ENCODE measurements around the gene MECR. TPM values are rescaled to one million over a fixed set of nuclear protein-coding genes. Genes with fewer than 3 reads are reported as not detected.

The MECR gene
- total and polyA plus RNA-seq, 11 donors = 19.6 to 37.4 (median 33.1) TPM

- Histone ChIP-seq H3K36me3 (peaks cover 11 to 69% (median 58%) of the 10 kb centered on the region in 9 donors), H3K4me3 (no peak overlapping the region), H3K27ac (no peak overlapping the region), H3K9me3 (no peaks in the 10 kb centered on the region), H3K4me1 (peaks cover 0 to 6% (median 0%) of the 10 kb centered on the region in 12 donors), H3K27me3 (no peaks in the 10 kb centered on the region)
- TF ChIP-seq CTCF (IDR thresholded peaks at IDR 0.05) (no peak), POLR2A (IDR thresholded peaks at IDR 0.05) (no peak)
- 57 to 73% (median 64%) methylated on average over 8 of the region's 8 CpGs for WGBS, 4 donors
- intact Hi-C loops (cut with DNase I) = no loop called here
- ATAC-seq (peak; percentile 10 to 66 (median 46)), DNase-seq (no peak)
Measured at GRCh38 chr1:29145739-29146437, 84.8 kb downstream of the MECR start.

- 86 to 98% (median 95%) methylated on average over 2 of the region's 2 CpGs for WGBS, 4 donors
- Histone ChIP-seq H3K4me3 (no peak overlapping the region), H3K4me1 (peaks cover 0 to 6% (median 0%) of the 10 kb centered on the region in 12 donors), H3K27me3 (no peaks in the 10 kb centered on the region), H3K36me3 (peaks cover 7 to 52% (median 41%) of the 10 kb centered on the region in 9 donors), H3K9me3 (no peaks in the 10 kb centered on the region), H3K27ac (no peak overlapping the region)
- DNase-seq (no peak), ATAC-seq (no peak)
- intact Hi-C loops (cut with DNase I) = no loop called here
- TF ChIP-seq POLR2A (IDR thresholded peaks at IDR 0.05) (no peak), CTCF (IDR thresholded peaks at IDR 0.05) (no peak)
Measured at GRCh38 chr1:29144178-29144577, 86.6 kb downstream of the MECR start.

- DNase-seq = no peak
- TF ChIP-seq POLR2A (IDR thresholded peaks at IDR 0.05) (no peak), CTCF (IDR thresholded peaks at IDR 0.05) (no peak)
- 81 to 87% (median 85%) methylated on average over 2 of the region's 2 CpGs for WGBS, 4 donors
- Histone ChIP-seq H3K27ac (no peak overlapping the region), H3K9me3 (no peaks in the 10 kb centered on the region), H3K4me3 (no peak overlapping the region), H3K4me1 (peaks cover 0 to 6% (median 0%) of the 10 kb centered on the region in 12 donors), H3K36me3 (peaks cover 0 to 37% (median 26%) of the 10 kb centered on the region in 9 donors), H3K27me3 (no peaks in the 10 kb centered on the region)
- intact Hi-C loops (cut with DNase I) = no loop called here
- ATAC-seq = no peak
Measured at GRCh38 chr1:29142714-29143113, 88.0 kb downstream of the MECR start.

Other genes starting within 250 kb of the MECR start
- 1 to 10 TPM in 7 of 9 donors, under 1 TPM in 2; 0.83 to 3.5 (median 1.4) TPM for gene TMEM200B, start 107.0 kb downstream of the MECR start, total RNA-seq
- 1 to 10 TPM; 1.5 to 1.9 TPM for gene TMEM200B, start 107.0 kb downstream of the MECR start, polyA plus RNA-seq
- gene SRSF4, start 49.0 kb downstream of the MECR start, total RNA-seq = 10 to 100 TPM; 40.4 to 54.6 (median 49.0) TPM
- 10 to 100 TPM; 41.6 to 53.2 TPM for gene SRSF4, start 49.0 kb downstream of the MECR start, polyA plus RNA-seq
- gene PTPRU, start 5.6 kb upstream of the MECR start, total RNA-seq = 10 to 100 TPM in 6 of 9 donors, 1 to 10 TPM in 3; 7.1 to 59.9 (median 16.2) TPM
- gene PTPRU, start 5.6 kb upstream of the MECR start, polyA plus RNA-seq = 10 to 100 TPM; 13.8 to 25.9 TPM